OCI-LY3 (cell line): ENCODE results near the gene LRRC34.

Experiments
- CTCF ChIP-seq: fragments of 200-600, 300-600 bp; sonication (generic); IDR thresholded peaks from 2 replicates; pipeline ENCODE4 v1.5.1; 2014; ENCODE audit warnings: antibody characterized with exemption, low read length, low read depth
- EZH2phosphoT487 ChIP-seq: fragments of 200-600 bp; shearing (Covaris generic); IDR thresholded peaks from 2 replicates; pipeline ENCODE4 v1.6.1; 2018; ENCODE audit warnings: antibody characterized with exemption, mixed run types, low read depth

DNA sequence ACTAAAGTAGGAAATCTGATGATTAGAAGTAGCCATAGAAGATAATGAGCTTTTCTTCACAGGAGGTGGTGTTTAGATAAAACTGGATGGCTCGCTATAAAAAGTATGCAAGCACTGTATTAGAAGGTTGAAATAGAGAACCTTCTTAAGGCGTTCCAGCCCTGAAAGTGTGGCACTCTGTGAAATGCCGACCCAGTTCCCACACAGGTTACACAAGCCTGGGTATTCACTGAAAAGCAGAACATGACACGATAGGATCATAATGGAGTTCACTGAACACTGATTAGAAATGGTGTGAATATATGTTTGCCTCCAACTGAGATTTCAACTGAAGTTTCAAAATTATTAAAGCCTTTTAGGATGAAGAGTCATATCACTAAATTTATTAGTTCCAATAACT is 15.0 kb upstream of the LRRC34 start:
- TF ChIP-seq CTCF (no peak), EZH2phosphoT487 (no peak)
